Measurements from ENCODE around the gene SLC8A2.

- TF ChIP-seq POLR2A (IDR thresholded peaks at IDR 0.05; ENCODE audit: low read depth) = no peak
- TF ChIP-seq CTCF (IDR thresholded peaks at IDR 0.05) = no peak
Observed at GRCh38 chr19:47411101-47411500, 60.6 kb downstream of the SLC8A2 start.
